Tibial artery (tissue), 4 donors: Measurements from ENCODE around the gene MLLT3.

Experiments used
- DNase-seq, 2 donors: peaks; one replicate each; pipeline ENCODE4 v3.0.0-alpha.2; 2019
- H3K27ac ChIP-seq, 2 donors: fragments of 200-600 bp; sonication (generic) in 1 of 2; 1 replicate in 1 of 2; 2 replicates in 1 of 2; pipeline ENCODE4 v1.5.1; 2018 to 2019; ENCODE audit warnings: mild to moderate bottlenecking in 1 of 2
- H3K27me3 ChIP-seq, 2 donors: fragments of 200-600 bp; sonication (generic) in 1 of 2; one replicate each; pipeline versions ENCODE4 v1.5.1 to v1.6.0; 2016 to 2019
- H3K36me3 ChIP-seq, 3 donors: fragments of 200-600 bp; sonication (generic) in 2 of 3; one replicate each; pipeline ENCODE4 v1.5.1; 2016 to 2019; ENCODE audit warnings: mild to moderate bottlenecking in 2 of 3
- H3K4me1 ChIP-seq, 4 donors: fragments of 200-600 bp; sonication (generic) in 2 of 4; 1 replicate in 3 of 4; 2 replicates in 1 of 4; pipeline ENCODE4 v1.5.1; 2016 to 2019
- H3K4me3 ChIP-seq, 2 donors: fragments of 200-600 bp; sonication (generic) in 1 of 2; 1 replicate in 1 of 2; 2 replicates in 1 of 2; pipeline ENCODE4 v1.5.1; 2018 to 2019; ENCODE audit warnings: mild to moderate bottlenecking in 2 of 2
- H3K9me3 ChIP-seq, 3 donors: fragments of 200-600 bp; sonication (generic) in 1 of 3; one replicate each; pipeline ENCODE4 v1.5.1; 2016 to 2019
- intact Hi-C: fragments of 100-400 bp; cut with DNase I; formaldehyde crosslinking; loops from one replicate; pipeline ENCODE4 v1.15.0; 2023; ENCODE audit warnings: low total_unique reads
- TF ChIP-seq, protein P1 (sequence below), 2 experiments: fragments of 200-600 bp in 1 of 2; fragments of 450-650 bp in 1 of 2; IDR thresholded peaks; one replicate each; pipeline ENCODE4 v1.5.1; 2017 to 2019; ENCODE audit warnings: antibody characterized with exemption in 2 of 2, mild to moderate bottlenecking in 1 of 2, moderate library complexity in 1 of 2

Gene MLLT3

GRCh38 chr9:20506099-20506900 is 116.0 kb downstream of the MLLT3 start:
- TF ChIP-seq, protein P1, sequence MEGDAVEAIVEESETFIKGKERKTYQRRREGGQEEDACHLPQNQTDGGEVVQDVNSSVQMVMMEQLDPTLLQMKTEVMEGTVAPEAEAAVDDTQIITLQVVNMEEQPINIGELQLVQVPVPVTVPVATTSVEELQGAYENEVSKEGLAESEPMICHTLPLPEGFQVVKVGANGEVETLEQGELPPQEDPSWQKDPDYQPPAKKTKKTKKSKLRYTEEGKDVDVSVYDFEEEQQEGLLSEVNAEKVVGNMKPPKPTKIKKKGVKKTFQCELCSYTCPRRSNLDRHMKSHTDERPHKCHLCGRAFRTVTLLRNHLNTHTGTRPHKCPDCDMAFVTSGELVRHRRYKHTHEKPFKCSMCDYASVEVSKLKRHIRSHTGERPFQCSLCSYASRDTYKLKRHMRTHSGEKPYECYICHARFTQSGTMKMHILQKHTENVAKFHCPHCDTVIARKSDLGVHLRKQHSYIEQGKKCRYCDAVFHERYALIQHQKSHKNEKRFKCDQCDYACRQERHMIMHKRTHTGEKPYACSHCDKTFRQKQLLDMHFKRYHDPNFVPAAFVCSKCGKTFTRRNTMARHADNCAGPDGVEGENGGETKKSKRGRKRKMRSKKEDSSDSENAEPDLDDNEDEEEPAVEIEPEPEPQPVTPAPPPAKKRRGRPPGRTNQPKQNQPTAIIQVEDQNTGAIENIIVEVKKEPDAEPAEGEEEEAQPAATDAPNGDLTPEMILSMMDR (IDR thresholded peaks at IDR 0.05) = no peak

DNA sequence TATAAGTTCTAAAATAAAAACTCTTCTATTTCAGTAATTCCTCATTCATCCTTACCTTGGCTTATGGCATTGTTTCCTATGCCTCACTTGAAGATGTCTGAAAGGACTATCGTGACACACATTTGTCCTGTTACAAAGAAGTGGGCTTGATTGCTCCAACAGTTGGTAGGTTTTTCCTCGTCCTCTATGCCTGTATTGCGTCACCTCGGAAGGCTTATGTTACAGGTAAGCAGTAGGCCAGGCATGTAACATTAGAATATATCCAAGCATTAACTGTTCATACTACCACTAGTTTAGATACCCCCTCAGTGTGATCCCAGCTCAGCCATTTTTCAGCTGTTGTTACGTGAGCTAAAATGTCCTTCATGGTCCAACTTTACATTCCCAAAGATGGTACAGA is 116.7 kb downstream of the MLLT3 start:
- no peaks in the 10 kb centered on the region for H3K9me3 ChIP-seq
- no peaks in the 10 kb centered on the region for H3K36me3 ChIP-seq
- no peak overlapping the region for H3K4me3 ChIP-seq
- intact Hi-C loops = no loop called here
- TF ChIP-seq, protein P1 (IDR thresholded peaks at IDR 0.05) = no peak
- peaks cover 0 to 11% (median 3%) of the 10 kb centered on the region in 4 donors for H3K4me1 ChIP-seq
- no peak for DNase-seq
- no peaks in the 10 kb centered on the region for H3K27me3 ChIP-seq
- H3K27ac ChIP-seq = no peak overlapping the region

More at GRCh38 chr9:20506099-20506900, 116.0 kb downstream of the MLLT3 start:
- DNase-seq = no peak
- no peak overlapping the region for H3K27ac ChIP-seq
- H3K9me3 ChIP-seq = no peaks in the 10 kb centered on the region
- no peaks in the 10 kb centered on the region for H3K36me3 ChIP-seq
- peaks cover 0 to 12% (median 3%) of the 10 kb centered on the region in 4 donors for H3K4me1 ChIP-seq
- intact Hi-C loops = no loop called here
- no peaks in the 10 kb centered on the region for H3K27me3 ChIP-seq
- no peak overlapping the region for H3K4me3 ChIP-seq

DNA sequence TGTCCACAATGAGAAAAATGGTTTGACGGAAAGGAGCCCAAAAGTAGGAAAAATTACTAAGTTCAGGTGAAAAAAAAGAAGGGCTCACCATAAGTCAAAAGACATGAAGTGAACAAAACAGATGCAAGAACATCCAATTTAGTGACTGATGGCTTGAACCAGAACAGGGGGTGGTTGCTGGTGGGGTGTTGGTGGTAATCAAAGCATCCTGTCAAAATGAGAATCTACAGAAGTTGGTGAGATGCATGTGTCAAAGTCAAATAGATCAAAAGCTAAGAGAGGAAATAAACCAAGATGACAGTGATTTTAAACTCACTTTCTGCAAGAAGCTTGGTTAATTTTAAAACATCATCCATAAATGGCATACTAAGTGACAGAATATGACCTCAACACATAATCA is 117.4 kb downstream of the MLLT3 start:
- Histone ChIP-seq H3K9me3 (no peaks in the 10 kb centered on the region), H3K4me3 (no peak overlapping the region), H3K27me3 (no peaks in the 10 kb centered on the region), H3K27ac (no peak overlapping the region), H3K4me1 (peaks cover 0 to 11% (median 3%) of the 10 kb centered on the region in 4 donors), H3K36me3 (no peaks in the 10 kb centered on the region)
- intact Hi-C loops = no loop called here
- DNase-seq = no peak
- TF ChIP-seq, protein P1 (IDR thresholded peaks at IDR 0.05) = no peak

GRCh38 chr9:20500101-20500500 is 122.2 kb downstream of the MLLT3 start:
- Histone ChIP-seq H3K36me3 (no peaks in the 10 kb centered on the region), H3K27ac (no peak overlapping the region), H3K4me1 (peaks cover 0 to 12% (median 0%) of the 10 kb centered on the region in 4 donors), H3K9me3 (no peaks in the 10 kb centered on the region), H3K27me3 (no peaks in the 10 kb centered on the region), H3K4me3 (no peak overlapping the region)
- no peak for DNase-seq
- TF ChIP-seq, protein P1 (IDR thresholded peaks at IDR 0.05) = no peak
- intact Hi-C loops = no loop called here

- no peak for DNase-seq
- intact Hi-C loops = no loop called here
- Histone ChIP-seq H3K4me1 (peaks cover 0 to 10% (median 0%) of the 10 kb centered on the region in 4 donors), H3K9me3 (no peaks in the 10 kb centered on the region), H3K27ac (no peak overlapping the region), H3K27me3 (no peaks in the 10 kb centered on the region), H3K36me3 (no peaks in the 10 kb centered on the region), H3K4me3 (no peak overlapping the region)
- TF ChIP-seq, protein P1 (IDR thresholded peaks at IDR 0.05) = no peak
These were observed 123.3 kb downstream of the MLLT3 start for GRCh38 chr9:20499013-20499412.
